RWPE2 (cell line): Measurements from ENCODE around the gene PLA1A.

Source experiments
- ATAC-seq: fragments of 200-7000 bp; cut with Tn5 transposase; 3 replicates; pipeline ENCODE4 v1.9.1; 2021; ENCODE audit warnings: low read depth
- DNase-seq: peaks from one replicate; pipeline ENCODE4 v3.0.0-alpha.2; 2020; ENCODE audit warnings: low spot score
- H3K27ac ChIP-seq: fragments of 450-650 bp; 2 replicates; pipeline ENCODE4 v1.5.1; 2017; ENCODE audit warnings: mild to moderate bottlenecking; ENCODE audit not compliant: poor library complexity, severe bottlenecking
- H3K27me3 ChIP-seq: fragments of 250-450 bp; sonication (Bioruptor Pico); 2 replicates; pipeline ENCODE4 v1.5.1; 2021; ENCODE audit warnings: mild to moderate bottlenecking, moderate library complexity; ENCODE audit not compliant: insufficient read depth, poor library complexity, severe bottlenecking
- H3K36me3 ChIP-seq: fragments of 250-450 bp; sonication (Bioruptor Pico); 2 replicates; pipeline ENCODE4 v1.5.1; 2020; ENCODE audit warnings: low read depth, mild to moderate bottlenecking, moderate library complexity
- H3K4me1 ChIP-seq: fragments of 250-450 bp; sonication (Bioruptor Pico); 2 replicates; pipeline ENCODE4 v1.5.1; 2021; ENCODE audit warnings: mild to moderate bottlenecking, moderate library complexity; ENCODE audit not compliant: insufficient read depth, poor library complexity, severe bottlenecking
- H3K4me3 ChIP-seq: fragments of 250-450 bp; sonication (Bioruptor Pico); 2 replicates; pipeline ENCODE4 v1.5.1; 2021; ENCODE audit warnings: mild to moderate bottlenecking, moderate library complexity; ENCODE audit not compliant: severe bottlenecking
- H3K9me3 ChIP-seq: fragments of 250-450 bp; sonication (Bioruptor Pico); 2 replicates; pipeline ENCODE4 v1.5.1; 2021; ENCODE audit warnings: mild to moderate bottlenecking, moderate library complexity; ENCODE audit not compliant: severe bottlenecking
- CTCF ChIP-seq: fragments of 450-650 bp; IDR thresholded peaks from one replicate; pipeline ENCODE4 v1.5.1; 2017; ENCODE audit warnings: mild to moderate bottlenecking, moderate library complexity; ENCODE audit not compliant: poor library complexity, severe bottlenecking

Gene PLA1A

GRCh38 chr3:119579366-119580066 is 18.2 kb upstream of the PLA1A start, which contains the start of gene ADPRH:
Gene ADPRH (plus strand): TSS chr3:119579492. CDS start chr3:119582170, 2,678 bp downstream.
- H3K4me3 ChIP-seq = peak within 1 kb of the TSS; percentile 57
- no peak for TF ChIP-seq CTCF

DNA sequence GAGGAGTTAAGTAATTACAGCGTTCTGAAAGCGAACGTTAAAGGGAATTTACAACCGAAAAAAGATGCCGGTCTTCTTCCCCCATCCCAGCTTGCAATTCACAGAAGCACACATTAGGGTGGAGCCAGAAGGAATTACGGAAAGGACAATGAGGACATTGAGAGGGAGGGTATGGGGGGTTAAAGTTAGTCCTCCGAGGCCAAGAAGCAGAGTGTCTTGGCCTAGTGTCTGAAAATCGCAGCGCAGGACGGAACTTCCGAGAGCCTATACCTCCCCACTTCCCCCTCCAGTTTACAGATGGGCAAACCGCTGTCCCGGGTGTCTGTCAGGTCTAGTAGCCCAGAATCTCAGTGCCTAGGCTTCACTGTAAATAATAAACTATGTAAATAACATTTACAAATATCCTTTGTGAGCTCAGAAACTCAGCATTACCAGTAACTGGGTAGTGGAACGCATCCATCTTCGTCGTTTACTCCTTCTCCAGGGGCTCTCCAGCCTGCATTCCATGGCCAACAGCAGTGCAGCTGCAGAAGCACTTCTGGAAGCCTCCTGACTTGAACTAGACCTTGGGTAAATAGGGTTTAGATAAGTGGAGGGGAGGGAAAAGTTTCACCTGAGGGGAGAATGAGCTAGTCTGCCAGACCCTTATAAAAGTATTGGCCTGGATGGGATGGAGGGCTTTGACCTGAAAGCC is 17.5 kb upstream of the PLA1A start:
- no peak for TF ChIP-seq CTCF
- Histone ChIP-seq H3K27me3 (no peaks in the 10 kb centered on the region), H3K36me3 (no peaks in the 10 kb centered on the region), H3K4me1 (peaks cover 7% of the 10 kb centered on the region), H3K27ac (no peak overlapping the region), H3K4me3 (peak overlapping the region; percentile 57), H3K9me3 (no peaks in the 10 kb centered on the region)
- DNase-seq = no peak
- no peak for ATAC-seq

More at GRCh38 chr3:119579366-119580066, 18.2 kb upstream of the PLA1A start, which contains the start of gene ADPRH:
- Histone ChIP-seq H3K27me3 (no peaks in the 10 kb centered on the region), H3K9me3 (no peaks in the 10 kb centered on the region), H3K4me1 (peaks cover 7% of the 10 kb centered on the region), H3K36me3 (no peaks in the 10 kb centered on the region), H3K27ac (no peak within 1 kb of the TSS)
- ATAC-seq (peak; percentile 94), DNase-seq (no peak)

DNA sequence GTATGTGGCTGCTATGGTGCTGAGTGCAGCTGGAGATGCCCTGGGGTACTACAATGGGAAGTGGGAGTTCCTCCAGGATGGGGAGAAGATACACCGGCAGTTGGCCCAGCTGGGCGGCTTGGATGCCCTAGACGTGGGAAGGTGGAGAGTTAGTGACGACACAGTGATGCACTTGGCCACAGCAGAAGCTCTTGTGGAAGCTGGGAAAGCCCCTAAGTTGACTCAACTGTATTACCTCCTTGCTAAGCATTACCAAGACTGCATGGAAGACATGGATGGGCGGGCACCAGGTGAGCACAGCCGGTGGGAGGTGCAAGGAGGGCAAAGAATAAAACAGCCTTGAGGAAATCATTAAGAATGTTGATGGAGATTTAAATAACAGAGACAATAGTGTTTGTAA is 15.5 kb upstream of the PLA1A start:
- Histone ChIP-seq H3K27ac (no peak overlapping the region), H3K27me3 (no peaks in the 10 kb centered on the region), H3K4me1 (peaks cover 7% of the 10 kb centered on the region), H3K9me3 (no peaks in the 10 kb centered on the region), H3K36me3 (no peaks in the 10 kb centered on the region), H3K4me3 (no peak overlapping the region)
- no peak for TF ChIP-seq CTCF
- ATAC-seq (no peak), DNase-seq (no peak)

DNA sequence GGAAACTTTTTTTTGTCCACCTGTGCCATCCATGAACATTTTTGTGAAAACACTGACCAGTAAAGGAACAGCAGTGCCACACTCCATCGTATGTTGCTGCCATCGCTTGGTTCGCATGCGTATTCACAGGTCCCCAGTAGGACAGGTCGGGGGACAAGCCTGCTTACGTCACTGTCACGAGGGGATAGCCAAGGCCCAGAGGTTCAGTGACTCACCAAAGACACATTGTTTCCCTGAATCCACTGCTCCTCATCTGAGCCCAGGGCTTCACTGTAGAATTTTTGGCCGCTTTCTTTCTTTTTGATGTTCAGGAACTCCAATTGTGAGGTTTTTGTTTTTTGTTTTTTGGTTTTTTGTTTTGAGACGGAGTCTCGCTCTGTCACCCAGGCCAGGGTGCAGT is 12.5 kb upstream of the PLA1A start:
- Histone ChIP-seq H3K27ac (no peak overlapping the region), H3K27me3 (no peaks in the 10 kb centered on the region), H3K9me3 (no peaks in the 10 kb centered on the region), H3K36me3 (no peaks in the 10 kb centered on the region), H3K4me1 (no peaks in the 10 kb centered on the region), H3K4me3 (no peak overlapping the region)
- no peak for TF ChIP-seq CTCF
- no peak for ATAC-seq
- DNase-seq = no peak
